Neural progenitor cell (in vitro differentiated cells): ENCODE measurements around the gene CCNK.

Source experiments
- EZH2 ChIP-seq: fragments of 200-600 bp; sonication (generic); IDR thresholded peaks from 2 replicates; pipeline ENCODE4 v1.6.1; 2017; ENCODE audit warnings: antibody characterized with exemption, mild to moderate bottlenecking, moderate library complexity
- EZH2phosphoT487 ChIP-seq: fragments of 200-600 bp; sonication (generic); IDR thresholded peaks from 2 replicates; pipeline ENCODE4 v1.6.1; 2017; ENCODE audit warnings: antibody characterized with exemption
- TF ChIP-seq, protein P1 (sequence below): fragments of 200-600 bp; sonication (generic); IDR thresholded peaks from 2 replicates; pipeline ENCODE4 v1.5.1; 2017; ENCODE audit warnings: antibody characterized with exemption, mild to moderate bottlenecking

DNA sequence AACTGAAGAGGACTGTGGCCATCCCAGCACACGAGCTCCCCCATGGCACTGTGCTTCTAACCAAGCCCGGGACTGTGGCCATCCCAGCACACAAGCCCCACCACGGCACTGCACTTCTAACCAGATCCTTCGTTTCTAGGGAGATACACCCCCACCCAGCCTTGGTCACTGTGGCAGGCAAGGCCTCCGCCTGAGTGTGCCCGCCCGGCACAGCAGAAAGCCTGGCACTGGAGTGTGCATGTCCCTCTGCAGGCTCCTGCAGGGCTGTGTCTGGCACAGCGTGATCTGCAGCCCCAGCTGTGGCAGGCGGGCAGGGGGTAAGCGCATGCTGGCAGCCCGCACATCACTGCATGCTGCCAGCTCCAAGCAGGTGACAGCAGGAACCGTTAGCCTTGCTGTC, 73.0 kb downstream of the CCNK start:
- TF ChIP-seq, protein P1, sequence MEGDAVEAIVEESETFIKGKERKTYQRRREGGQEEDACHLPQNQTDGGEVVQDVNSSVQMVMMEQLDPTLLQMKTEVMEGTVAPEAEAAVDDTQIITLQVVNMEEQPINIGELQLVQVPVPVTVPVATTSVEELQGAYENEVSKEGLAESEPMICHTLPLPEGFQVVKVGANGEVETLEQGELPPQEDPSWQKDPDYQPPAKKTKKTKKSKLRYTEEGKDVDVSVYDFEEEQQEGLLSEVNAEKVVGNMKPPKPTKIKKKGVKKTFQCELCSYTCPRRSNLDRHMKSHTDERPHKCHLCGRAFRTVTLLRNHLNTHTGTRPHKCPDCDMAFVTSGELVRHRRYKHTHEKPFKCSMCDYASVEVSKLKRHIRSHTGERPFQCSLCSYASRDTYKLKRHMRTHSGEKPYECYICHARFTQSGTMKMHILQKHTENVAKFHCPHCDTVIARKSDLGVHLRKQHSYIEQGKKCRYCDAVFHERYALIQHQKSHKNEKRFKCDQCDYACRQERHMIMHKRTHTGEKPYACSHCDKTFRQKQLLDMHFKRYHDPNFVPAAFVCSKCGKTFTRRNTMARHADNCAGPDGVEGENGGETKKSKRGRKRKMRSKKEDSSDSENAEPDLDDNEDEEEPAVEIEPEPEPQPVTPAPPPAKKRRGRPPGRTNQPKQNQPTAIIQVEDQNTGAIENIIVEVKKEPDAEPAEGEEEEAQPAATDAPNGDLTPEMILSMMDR = no peak
- TF ChIP-seq EZH2 (no peak), EZH2phosphoT487 (no peak)
